ENCODE data around the gene GAMT. TPM values are rescaled to one million over a fixed set of nuclear protein-coding genes. Genes with fewer than 3 reads are reported as not detected.

Gene GAMT
- total RNA-seq, 2 experiments from 2014 or later, result 21.0 to 21.1 TPM

DNA sequence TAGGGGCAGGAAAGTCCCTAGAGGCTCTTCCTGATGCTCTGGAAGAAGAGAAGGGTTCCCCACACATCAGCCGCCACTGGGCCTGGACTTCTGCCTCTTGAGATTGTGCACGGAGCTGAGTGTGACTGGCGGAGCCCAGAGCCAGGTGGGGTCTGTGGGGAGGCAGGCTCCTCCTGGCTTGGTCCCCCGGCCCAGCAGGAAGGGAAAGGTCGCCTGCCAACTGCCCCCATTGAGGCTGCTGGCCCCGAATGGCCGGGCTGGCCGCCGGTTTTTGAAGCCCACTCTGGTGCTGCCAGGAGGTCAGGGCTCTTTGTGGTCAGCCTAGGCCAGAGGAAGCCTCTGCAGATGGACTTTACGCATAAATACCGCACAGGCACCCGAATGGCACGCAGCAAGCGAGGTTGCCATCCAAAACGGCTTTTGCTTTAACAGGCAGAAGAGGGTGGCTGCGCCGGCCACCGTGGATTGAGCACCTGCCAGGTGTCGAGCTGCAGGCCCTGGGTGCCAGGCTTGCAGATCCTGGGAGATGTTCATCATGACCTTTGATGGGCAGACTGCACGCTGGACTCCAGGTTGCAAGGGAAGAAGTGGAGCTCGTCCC is 11.1 kb upstream of the GAMT start:
- H3K4me3 Mint-ChIP-seq, result no peak overlapping the region
- no peaks in the 10 kb centered on the region for H3K27me3 Mint-ChIP-seq
- DNase-seq, result no peak
- H3K36me3 Mint-ChIP-seq, result peaks cover 34% of the 10 kb centered on the region
- peaks cover 75% of the 10 kb centered on the region for H3K4me1 Mint-ChIP-seq (ENCODE audit: low read depth)
- intact Hi-C loops (cut with micrococcal nuclease), result no loop called here
- H3K27ac Mint-ChIP-seq, result peak overlapping the region; percentile 85
- CTCF ChIA-PET, result interaction anchor here (0.5 to 1.0 kb wide), 3 partner anchors 25 to 662 kb away, joined by 3 read pairs; no protein-coding TSS in a partner anchor
- H3K9me3 Mint-ChIP-seq, result no peaks in the 10 kb centered on the region
- POLR2A ChIA-PET, result interaction anchor here (0.7 to 1.8 kb wide), 2 partner anchors 15 to 32 kb away, joined by 3 to 5 read pairs; no protein-coding TSS in a partner anchor

GRCh38 chr19:1411255-1412191 is 10.2 kb upstream of the GAMT start:
- Mint-ChIP-seq H3K36me3 (peaks cover 30% of the 10 kb centered on the region), H3K27me3 (no peaks in the 10 kb centered on the region), H3K4me3 (no peak overlapping the region), H3K9me3 (no peaks in the 10 kb centered on the region), H3K4me1 (ENCODE audit: low read depth) (peaks cover 74% of the 10 kb centered on the region), H3K27ac (peak overlapping the region; percentile 75)
- ChIA-PET POLR2A (no interaction called here), CTCF (interaction anchor here (0.6 to 2.0 kb wide), 2 partner anchors 168 to 663 kb away, joined by 3 to 6 read pairs; no protein-coding TSS in a partner anchor)
- peak; percentile 59 for DNase-seq
- intact Hi-C loops (cut with micrococcal nuclease), result no loop called here

- no peak for DNase-seq
- peak overlapping the region; percentile 94 for H3K4me3 Mint-ChIP-seq
- no peaks in the 10 kb centered on the region for H3K9me3 Mint-ChIP-seq
- CTCF ChIA-PET, result interaction anchor here (2.0 kb wide), 1 partner anchor 167 kb away, joined by 6 read pairs; no protein-coding TSS in a partner anchor
- peaks cover 28% of the 10 kb centered on the region for H3K36me3 Mint-ChIP-seq
- POLR2A ChIA-PET, result no interaction called here
- H3K4me1 Mint-ChIP-seq (ENCODE audit: low read depth), result peaks cover 68% of the 10 kb centered on the region
- intact Hi-C loops (cut with micrococcal nuclease), result no loop called here
- H3K27me3 Mint-ChIP-seq, result no peaks in the 10 kb centered on the region
- peak overlapping the region; percentile 95 for H3K27ac Mint-ChIP-seq
These were observed 9.4 kb upstream of the GAMT start for GRCh38 chr19:1410789-1411188.

- H3K4me1 Mint-ChIP-seq (ENCODE audit: low read depth), result peaks cover 62% of the 10 kb centered on the region
- H3K36me3 Mint-ChIP-seq, result peaks cover 24% of the 10 kb centered on the region
- POLR2A ChIA-PET, result interaction anchor here (0.6 to 1.3 kb wide), 2 partner anchors 141 to 465 kb away, joined by 3 to 5 read pairs; partner anchors contain the start of gene CIRBP
These were observed 8.9 kb upstream of the GAMT start for GRCh38 chr19:1410136-1410786.

DNA sequence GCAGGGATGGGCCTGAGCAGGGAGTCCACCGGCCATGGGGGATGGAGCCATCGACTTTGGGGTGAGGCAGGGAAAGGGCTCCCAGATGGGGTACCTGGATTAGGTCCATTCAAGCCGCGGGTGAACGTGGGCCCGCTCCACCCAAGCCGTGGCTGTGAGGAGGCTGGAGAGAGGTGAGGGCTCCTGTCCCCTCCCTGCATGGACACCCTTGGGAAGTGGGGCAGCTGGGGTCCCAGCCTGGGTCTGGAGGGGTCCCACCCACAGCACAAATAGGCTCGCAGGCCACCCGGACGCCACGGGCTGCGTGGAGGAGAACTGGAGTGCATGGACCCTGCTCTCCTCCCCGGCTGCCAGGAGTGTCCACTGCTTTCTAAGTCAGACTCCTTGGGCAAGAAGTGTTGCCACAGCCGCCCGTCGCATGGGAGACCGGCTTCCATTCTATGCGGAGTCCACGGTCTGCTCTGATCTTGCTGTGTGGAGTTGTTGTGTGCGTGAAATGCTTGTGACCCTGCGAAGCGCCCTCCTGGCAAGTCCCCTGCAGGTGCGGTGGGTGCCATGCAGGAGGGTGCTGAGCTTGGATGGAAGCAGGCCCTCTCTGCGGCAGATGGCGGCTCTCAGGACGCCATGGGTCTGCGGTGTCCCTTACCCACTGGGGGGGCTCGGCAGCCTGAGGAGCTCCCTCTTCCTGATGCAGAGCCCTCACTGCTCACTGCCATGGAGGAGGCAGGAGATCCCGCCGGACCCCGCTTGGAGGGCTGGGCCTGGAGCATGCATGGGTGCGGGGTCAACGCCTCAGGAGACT is 8.1 kb upstream of the GAMT start:
- no peak for DNase-seq
- ChIA-PET POLR2A (interaction anchor here (0.6 to 1.3 kb wide), 3 partner anchors 26 to 466 kb away, joined by 3 to 5 read pairs (median 3); partner anchors contain the start of gene CIRBP), CTCF (interaction anchor here (0.7 to 2.0 kb wide), 6 partner anchors 9 to 166 kb away, joined by 3 to 6 read pairs (median 4); no protein-coding TSS in a partner anchor)
- no peaks in the 10 kb centered on the region for H3K27me3 Mint-ChIP-seq
- H3K27ac Mint-ChIP-seq, result peak overlapping the region; percentile 95
- H3K9me3 Mint-ChIP-seq, result no peaks in the 10 kb centered on the region
- peaks cover 56% of the 10 kb centered on the region for H3K4me1 Mint-ChIP-seq (ENCODE audit: low read depth)
- H3K4me3 Mint-ChIP-seq, result peak overlapping the region; percentile 94
- intact Hi-C loops (cut with micrococcal nuclease), result no loop called here
- peaks cover 23% of the 10 kb centered on the region for H3K36me3 Mint-ChIP-seq

More at GRCh38 chr19:1410136-1410786, 8.9 kb upstream of the GAMT start:
- Mint-ChIP-seq H3K9me3 (no peaks in the 10 kb centered on the region), H3K4me3 (peak overlapping the region; percentile 94), H3K27me3 (no peaks in the 10 kb centered on the region), H3K27ac (peak overlapping the region; percentile 95)
- intact Hi-C loops (cut with micrococcal nuclease), result no loop called here
- CTCF ChIA-PET, result interaction anchor here (0.7 to 2.0 kb wide), 3 partner anchors 142 to 166 kb away, joined by 4 to 6 read pairs (median 5); no protein-coding TSS in a partner anchor
- DNase-seq, result peak; percentile 68

- peak; percentile 69 for DNase-seq
- POLR2A ChIA-PET, result interaction anchor here (1.3 kb wide), 1 partner anchor 26 kb away, joined by 3 read pairs; no protein-coding TSS in a partner anchor
- H3K36me3 Mint-ChIP-seq, result peaks cover 23% of the 10 kb centered on the region
- peak overlapping the region; percentile 95 for H3K27ac Mint-ChIP-seq
- CTCF ChIA-PET, result interaction anchor here (1.0 to 1.3 kb wide), 3 partner anchors 10 to 93 kb away, joined by 3 to 4 read pairs (median 3); no protein-coding TSS in a partner anchor
- no peaks in the 10 kb centered on the region for H3K27me3 Mint-ChIP-seq
- peaks cover 49% of the 10 kb centered on the region for H3K4me1 Mint-ChIP-seq (ENCODE audit: low read depth)
- peak overlapping the region; percentile 94 for H3K4me3 Mint-ChIP-seq
- intact Hi-C loops (cut with micrococcal nuclease), result no loop called here
- H3K9me3 Mint-ChIP-seq, result no peaks in the 10 kb centered on the region
These were observed 7.2 kb upstream of the GAMT start for GRCh38 chr19:1408300-1409203.

GRCh38 chr19:1407528-1408299 is 6.4 kb upstream of the GAMT start, which contains the start of gene DAZAP1:
DAZAP1 (plus strand) TSS chr19:1407586; CDS start chr19:1407774, 188 bp downstream.
- peaks cover 42% of the 10 kb centered on the region for H3K4me1 Mint-ChIP-seq (ENCODE audit: low read depth)
- peaks cover 23% of the 10 kb centered on the region for H3K36me3 Mint-ChIP-seq
- no peaks in the 10 kb centered on the region for H3K9me3 Mint-ChIP-seq
- H3K27ac Mint-ChIP-seq, result peak within 1 kb of the TSS; percentile 62
- H3K4me3 Mint-ChIP-seq, result peak within 1 kb of the TSS; percentile 94
- ChIA-PET CTCF (interaction anchor here (1.0 to 1.3 kb wide), 2 partner anchors 29 to 92 kb away, joined by 3 to 4 read pairs; no protein-coding TSS in a partner anchor), POLR2A (no interaction called here)
- H3K27me3 Mint-ChIP-seq, result peaks cover 1% of the 10 kb centered on the region
- DNase-seq, result peak; percentile 39
- intact Hi-C loops (cut with micrococcal nuclease), result loop anchor here (1.0 to 2.0 kb wide), 5 partner anchors 24 to 246 kb away; partner anchors contain the start of genes FAM174C, MIDN, NDUFS7 and RPS15

GRCh38 chr19:1406774-1407527 is 5.6 kb upstream of the GAMT start:
- peak; percentile 99 for DNase-seq
- Mint-ChIP-seq H3K27ac (peak overlapping the region; percentile 62), H3K36me3 (peaks cover 22% of the 10 kb centered on the region), H3K27me3 (peaks cover 2% of the 10 kb centered on the region), H3K9me3 (no peaks in the 10 kb centered on the region), H3K4me3 (peak overlapping the region; percentile 67), H3K4me1 (ENCODE audit: low read depth) (peaks cover 36% of the 10 kb centered on the region)
- intact Hi-C loops (cut with micrococcal nuclease), result loop anchor here (1.0 to 2.0 kb wide), 5 partner anchors 24 to 246 kb away; partner anchors contain the start of genes FAM174C, MIDN, NDUFS7 and RPS15
- POLR2A ChIA-PET, result no interaction called here
- CTCF ChIA-PET, result interaction anchor here (1.8 kb wide), 1 partner anchor 51 kb away, joined by 4 read pairs; no protein-coding TSS in a partner anchor

DNA sequence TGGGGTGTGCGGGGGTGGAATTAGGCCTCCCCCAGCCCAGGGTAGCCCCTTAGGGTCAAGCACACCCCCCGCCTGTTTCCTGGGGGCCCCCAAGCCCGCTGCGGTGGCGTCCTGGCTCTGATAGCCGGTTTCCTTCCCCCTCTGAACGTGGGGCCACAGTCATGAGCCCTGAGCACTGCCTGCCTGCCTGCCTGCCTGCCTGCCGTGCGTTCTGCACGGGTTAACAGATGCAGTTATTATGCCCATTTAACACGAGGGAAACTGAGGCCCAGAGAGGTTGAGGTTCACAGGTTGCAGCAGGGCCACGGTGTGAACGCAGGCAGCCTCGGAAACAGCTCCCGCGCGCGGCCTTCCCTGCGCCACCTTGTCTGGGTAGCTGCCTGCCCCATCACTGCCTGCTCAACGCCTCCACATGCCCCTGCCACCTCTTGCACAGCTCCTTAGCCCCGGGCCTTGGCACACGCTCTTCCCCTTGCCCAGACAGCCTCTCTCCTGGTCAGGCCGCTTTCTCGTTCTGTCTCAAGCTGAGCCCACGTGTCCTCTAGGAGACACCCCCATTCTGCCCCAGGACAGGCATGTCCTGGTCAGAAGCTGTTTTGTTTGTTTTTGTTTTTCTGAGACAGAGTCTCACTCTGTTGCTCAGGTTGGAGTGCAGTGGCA is 1.2 kb upstream of the GAMT start:
- intact Hi-C loops (cut with micrococcal nuclease), result no loop called here
- Mint-ChIP-seq H3K9me3 (no peaks in the 10 kb centered on the region), H3K27ac (no peak overlapping the region), H3K36me3 (no peaks in the 10 kb centered on the region), H3K4me3 (peak overlapping the region; percentile 16), H3K27me3 (peaks cover 2% of the 10 kb centered on the region), H3K4me1 (ENCODE audit: low read depth) (peaks cover 4% of the 10 kb centered on the region)
- CTCF ChIA-PET, result interaction anchor here (1.0 to 1.5 kb wide), 2 partner anchors 158 to 424 kb away, joined by 3 to 4 read pairs; no protein-coding TSS in a partner anchor
- POLR2A ChIA-PET, result no interaction called here
- no peak for DNase-seq
